ENCODE measurements around the gene SRSF12. TPM values are rescaled to one million over a fixed set of nuclear protein-coding genes. Genes with fewer than 3 reads are reported as not detected.
"Not testable (repeated sequence)": the region's sequence is repeated elsewhere in the genome, so short reads cannot be mapped to it uniquely, and the experiment has no call there.

Gene SRSF12
- total RNA-seq, 1 experiment from 2014 or later, result not detected

DNA sequence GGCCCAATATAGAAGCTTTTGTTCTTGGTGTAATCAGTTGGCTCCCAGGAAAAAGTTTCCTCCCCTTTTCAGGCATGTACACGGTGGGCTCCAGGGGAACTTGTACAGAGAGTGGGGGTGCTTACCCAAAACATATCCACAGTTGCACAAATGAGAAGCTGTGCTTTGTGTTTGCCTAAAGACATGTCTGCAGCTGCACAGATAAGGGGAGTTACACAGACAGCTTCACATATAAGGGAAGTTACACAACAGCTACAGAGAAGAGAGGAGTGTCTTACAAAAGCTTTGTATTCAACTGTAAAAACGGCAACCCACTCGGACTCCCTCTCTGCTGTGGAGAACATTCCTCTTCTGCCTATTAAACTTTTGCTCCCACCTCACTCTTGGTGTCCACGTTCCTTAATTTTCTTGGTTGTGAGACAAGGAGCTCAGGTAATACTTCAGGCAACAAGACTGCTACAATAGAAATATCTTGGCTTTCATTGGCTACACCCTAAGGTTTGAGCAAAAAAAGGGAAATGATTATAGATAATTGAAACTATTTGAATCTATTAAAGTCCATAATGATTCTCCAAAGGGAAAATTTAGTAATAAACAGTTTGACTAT lies 44.8 kb downstream of the SRSF12 start:
- no peak for DNase-seq (ENCODE audit: low read depth)

GRCh38 chr6:89071036-89071435 lies 46.8 kb downstream of the SRSF12 start:
- no peak for DNase-seq (ENCODE audit: low read depth)

- DNase-seq (ENCODE audit: low read depth), result no peak
Observed at GRCh38 chr6:89069536-89070163, 48.2 kb downstream of the SRSF12 start.

DNA sequence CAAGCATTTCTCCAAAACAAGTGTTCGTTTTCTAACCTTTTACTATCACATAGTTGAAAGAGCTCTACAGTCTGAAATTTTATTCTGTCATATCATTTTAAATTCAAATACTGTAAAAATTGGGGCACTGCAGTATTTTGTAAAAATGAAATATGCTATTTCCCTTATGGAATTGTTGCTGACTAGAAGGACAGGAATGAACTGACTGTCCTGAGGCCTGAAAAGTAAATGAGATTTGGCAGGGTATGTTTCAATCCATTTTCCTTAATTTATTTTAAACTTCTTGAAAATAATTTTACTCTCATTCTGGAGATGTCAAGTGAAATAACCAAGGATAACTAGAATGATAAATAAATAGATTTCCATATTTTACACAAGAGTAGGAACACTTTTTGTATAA lies 49.2 kb downstream of the SRSF12 start:
- no peak for DNase-seq (ENCODE audit: low read depth)

DNA sequence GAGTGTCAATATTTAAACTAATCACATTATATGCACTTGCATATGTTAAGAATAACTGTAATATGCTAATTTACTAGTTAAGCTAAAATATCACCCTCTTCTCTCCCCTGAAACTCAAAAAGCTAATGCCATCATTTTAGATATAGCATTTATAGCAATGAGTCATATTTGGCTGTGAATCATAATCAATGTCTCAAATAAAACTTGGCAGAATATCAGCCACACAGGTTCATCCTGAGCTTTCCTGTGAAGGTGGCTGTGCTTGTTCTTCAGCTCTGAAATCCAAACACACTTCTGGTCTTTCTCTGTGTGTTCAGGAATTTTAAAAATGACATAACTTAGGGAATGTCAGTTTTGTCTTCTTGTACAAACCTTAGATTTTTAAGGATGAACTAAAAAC lies 50.1 kb downstream of the SRSF12 start:
- no peak for DNase-seq (ENCODE audit: low read depth)

GRCh38 chr6:89066940-89067646 lies 50.8 kb downstream of the SRSF12 start:
- DNase-seq (ENCODE audit: low read depth), result no peak

GRCh38 chr6:89066121-89066520 lies 51.8 kb downstream of the SRSF12 start:
- DNase-seq (ENCODE audit: low read depth), result not testable (repeated sequence)

GRCh38 chr6:89064931-89065330 lies 52.9 kb downstream of the SRSF12 start:
- not testable (repeated sequence) for DNase-seq (ENCODE audit: low read depth)

- no peak for DNase-seq (ENCODE audit: low read depth)
Observed at GRCh38 chr6:89063881-89064280, 54.0 kb downstream of the SRSF12 start.

- no peak for DNase-seq (ENCODE audit: low read depth)
Observed at GRCh38 chr6:89059227-89059626, 58.6 kb downstream of the SRSF12 start.

DNA sequence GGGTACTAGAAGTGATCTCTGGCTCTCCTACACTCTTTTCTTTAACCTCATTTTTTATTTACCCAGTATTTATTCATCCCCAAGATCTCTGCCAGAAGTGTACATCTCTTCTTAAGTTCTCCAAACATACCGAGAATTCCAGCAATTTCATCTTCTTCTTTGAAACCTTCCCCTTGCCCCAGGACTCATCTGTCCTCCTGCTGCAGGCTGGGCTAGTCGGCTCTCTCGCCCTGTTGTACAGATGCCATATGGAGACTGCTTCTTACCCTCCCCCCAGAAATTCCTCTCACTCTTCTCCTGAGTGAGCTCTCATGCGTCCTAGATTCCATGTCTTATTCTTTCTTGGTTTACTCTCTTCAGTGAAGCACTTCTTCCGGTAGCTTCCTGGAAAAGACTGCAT lies 59.2 kb downstream of the SRSF12 start:
- DNase-seq (ENCODE audit: low read depth), result peak; percentile 28

DNA sequence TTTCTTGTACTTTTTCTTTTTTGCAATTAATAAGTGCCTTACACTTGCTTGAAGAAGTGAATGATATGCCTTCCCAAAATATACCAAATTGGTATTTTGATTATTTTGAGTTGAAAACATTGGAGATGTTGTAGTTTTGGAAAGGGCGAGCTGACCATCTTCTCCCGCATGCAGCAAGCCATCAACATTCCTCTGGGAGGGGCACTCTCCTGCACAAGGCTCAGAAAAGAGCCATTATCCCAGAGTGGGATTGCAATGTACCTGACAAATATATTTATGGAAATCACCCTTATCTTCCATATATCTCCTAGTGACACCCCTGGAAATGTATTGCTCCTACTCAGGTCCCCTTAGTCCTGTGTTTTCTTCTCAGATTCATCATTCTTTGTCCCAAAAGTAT lies 60.1 kb downstream of the SRSF12 start:
- no peak for DNase-seq (ENCODE audit: low read depth)

- no peak for DNase-seq (ENCODE audit: low read depth)
Observed at GRCh38 chr6:89054208-89054607, 63.7 kb downstream of the SRSF12 start.

DNA sequence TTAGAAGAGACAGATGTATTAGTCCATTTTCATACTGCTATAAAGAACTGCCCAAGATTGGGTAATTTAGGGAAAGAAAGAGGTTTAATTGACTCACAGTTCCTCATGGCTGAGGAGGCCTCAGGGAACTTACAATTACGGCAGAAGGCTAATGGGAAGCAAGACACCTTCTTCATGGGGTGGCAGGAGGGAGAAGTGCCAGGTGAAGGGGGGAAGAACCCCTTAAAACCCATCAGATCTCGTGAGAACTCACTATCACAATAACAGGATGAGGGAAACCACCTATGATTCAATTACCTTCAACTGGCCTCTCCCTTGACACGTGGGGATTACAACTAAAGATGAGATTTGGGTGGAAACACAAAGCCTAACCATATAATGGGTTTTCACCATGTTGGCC lies 66.2 kb downstream of the SRSF12 start:
- DNase-seq (ENCODE audit: low read depth), result no peak

DNA sequence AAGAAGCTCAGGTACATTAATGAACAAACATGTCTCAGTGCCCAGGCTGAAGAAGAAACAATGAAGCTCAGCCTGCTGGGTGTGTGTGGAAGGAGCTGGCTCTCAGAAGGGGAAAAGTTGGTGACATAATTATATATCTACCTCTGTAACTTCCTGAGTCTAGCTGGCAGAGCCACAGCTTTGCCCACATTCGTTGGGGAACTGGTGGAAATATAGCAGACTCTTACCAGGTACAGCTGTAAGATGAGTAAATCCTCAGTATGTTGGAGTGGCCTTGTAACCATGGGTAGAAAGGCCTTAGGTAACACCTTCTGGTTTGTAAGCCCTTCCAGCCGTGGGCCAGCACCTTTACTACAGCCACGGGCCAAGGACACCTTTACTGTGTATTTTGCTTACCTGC lies 67.2 kb downstream of the SRSF12 start:
- DNase-seq (ENCODE audit: low read depth), result no peak

DNA sequence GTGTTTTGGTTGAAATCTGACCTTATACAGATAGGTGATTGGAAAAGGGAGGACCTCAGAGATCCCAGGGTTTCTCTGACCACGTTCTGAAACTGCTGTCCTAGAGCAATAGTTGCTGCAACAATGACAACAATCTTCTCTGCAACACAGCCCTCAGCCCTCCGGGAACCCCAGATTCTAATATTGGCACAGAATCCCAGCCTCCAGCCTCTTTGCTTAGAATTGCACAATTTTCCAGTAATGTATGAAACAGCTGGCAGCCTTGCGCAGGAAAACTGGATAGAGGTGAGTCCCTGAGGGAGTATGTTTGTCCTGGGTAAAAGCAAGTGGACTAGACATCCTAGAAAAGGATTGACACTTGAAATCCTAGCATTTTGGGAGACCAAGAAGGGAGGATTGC lies 67.7 kb downstream of the SRSF12 start:
- peak; percentile 15 for DNase-seq (ENCODE audit: low read depth)

DNA sequence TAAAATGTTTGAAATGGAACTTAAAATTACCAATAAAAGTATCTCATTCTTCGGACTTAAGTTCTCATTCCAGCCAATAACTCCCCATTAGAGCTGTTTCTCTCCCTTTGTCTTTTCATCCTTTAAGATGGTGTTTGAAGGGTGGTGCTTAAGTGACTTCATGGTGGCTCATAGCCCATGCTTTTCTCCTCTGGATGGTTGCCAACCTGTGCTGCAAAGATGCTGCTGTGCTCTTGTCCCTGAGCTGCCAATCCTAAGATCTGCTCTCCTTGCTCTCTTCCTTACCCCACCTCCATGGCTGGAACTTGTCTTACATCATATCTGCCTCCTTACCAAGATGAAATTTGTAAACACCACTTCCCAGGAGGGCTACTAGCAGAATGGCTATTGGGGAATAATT lies 68.9 kb downstream of the SRSF12 start:
- peak; percentile 41 for DNase-seq (ENCODE audit: low read depth)

DNA sequence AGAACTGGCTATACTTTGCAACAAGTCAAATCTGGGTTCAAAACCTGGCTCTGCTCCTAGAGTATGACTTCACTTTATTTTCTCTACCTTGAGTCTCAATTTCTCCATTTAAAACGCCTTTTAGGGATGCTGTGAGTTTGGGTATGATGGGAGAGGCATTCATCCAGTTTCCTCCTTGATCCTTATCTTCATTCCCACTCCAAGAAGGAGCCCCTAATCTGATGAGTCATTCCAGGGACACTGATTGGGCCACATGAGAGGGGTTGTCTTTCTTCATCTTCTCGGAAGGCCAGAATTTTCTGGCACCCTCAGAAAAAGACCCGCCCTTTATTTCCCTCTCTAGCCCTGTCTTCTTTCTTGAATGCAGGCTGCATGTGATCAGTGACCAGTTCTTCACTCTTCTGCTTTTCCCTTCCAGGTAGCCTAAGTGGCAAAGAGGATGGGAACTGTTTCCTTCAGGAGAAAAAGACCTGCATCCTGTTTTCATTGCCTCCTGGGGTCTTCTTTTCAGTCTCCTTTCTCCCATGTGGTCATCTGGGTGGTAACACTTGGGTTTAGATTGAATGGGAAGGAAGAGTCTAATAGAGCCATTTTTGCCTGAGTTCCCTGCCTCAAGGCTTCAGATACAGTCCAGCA lies 69.5 kb downstream of the SRSF12 start:
- peak; percentile 30 for DNase-seq (ENCODE audit: low read depth)

- DNase-seq (ENCODE audit: low read depth), result no peak
Observed at GRCh38 chr6:89047473-89047872, 70.4 kb downstream of the SRSF12 start.
